ENCODE data around the gene BCR.

BCR gene

GRCh38 chr22:23285734-23286133, 105.4 kb downstream of the BCR start:
- no peak overlapping the region for H3K27ac ChIP-seq (replicated peaks)
- no peaks in the 10 kb centered on the region for H3K27me3 ChIP-seq (ENCODE audit: insufficient read depth, poor library complexity, severe bottlenecking)
- DNase-seq (ENCODE audit: low read depth in 1 of 2, low spot score in 1 of 2): no peak
- TF ChIP-seq REST (IDR thresholded peaks at IDR 0.05; ENCODE audit: insufficient replicate concordance, low read depth): no peak
- no peak for TF ChIP-seq SPI1 (IDR thresholded peaks at IDR 0.05; ENCODE audit: borderline replicate concordance, low read depth)
- no peak for TF ChIP-seq GABPA (IDR thresholded peaks at IDR 0.05; ENCODE audit: low read depth)
- no peak for TF ChIP-seq POLR2AphosphoS5 (IDR thresholded peaks at IDR 0.05; ENCODE audit: low read depth)
- no peak for TF ChIP-seq CTCF (IDR thresholded peaks at IDR 0.05; ENCODE audit: insufficient read depth, low read length)
- no peak overlapping the region for H3K4me3 ChIP-seq (replicated peaks; ENCODE audit: insufficient read depth, low read length)

- no peak for TF ChIP-seq CTCF (IDR thresholded peaks at IDR 0.05; ENCODE audit: insufficient read depth, low read length)
- TF ChIP-seq REST (IDR thresholded peaks at IDR 0.05; ENCODE audit: insufficient replicate concordance, low read depth): no peak
- TF ChIP-seq POLR2AphosphoS5 (IDR thresholded peaks at IDR 0.05; ENCODE audit: low read depth): no peak
- no peak for TF ChIP-seq SPI1 (IDR thresholded peaks at IDR 0.05; ENCODE audit: borderline replicate concordance, low read depth)
- TF ChIP-seq GABPA (IDR thresholded peaks at IDR 0.05; ENCODE audit: low read depth): no peak
- Histone ChIP-seq H3K4me3 (replicated peaks; ENCODE audit: insufficient read depth, low read length) (no peak overlapping the region), H3K27me3 (ENCODE audit: insufficient read depth, poor library complexity, severe bottlenecking) (no peaks in the 10 kb centered on the region), H3K27ac (replicated peaks) (no peak overlapping the region)
- no peak for DNase-seq (ENCODE audit: low read depth in 1 of 2, low spot score in 1 of 2)
Measured at GRCh38 chr22:23286296-23286695, 106.0 kb downstream of the BCR start.

- no peak; the same call in 1 of the 2 replicates for TF ChIP-seq POLR2AphosphoS5 (IDR thresholded peaks at IDR 0.05; ENCODE audit: low read depth)
- TF ChIP-seq SPI1 (IDR thresholded peaks at IDR 0.05; ENCODE audit: borderline replicate concordance, low read depth): no peak
- no peak for TF ChIP-seq CTCF (IDR thresholded peaks at IDR 0.05; ENCODE audit: insufficient read depth, low read length)
- TF ChIP-seq REST (IDR thresholded peaks at IDR 0.05; ENCODE audit: insufficient replicate concordance, low read depth): no peak
- no peak for TF ChIP-seq GABPA (IDR thresholded peaks at IDR 0.05; ENCODE audit: low read depth)
- no peak for DNase-seq (ENCODE audit: low read depth in 1 of 2, low spot score in 1 of 2)
- no peaks in the 10 kb centered on the region for H3K27me3 ChIP-seq (ENCODE audit: insufficient read depth, poor library complexity, severe bottlenecking)
- no peak overlapping the region for H3K27ac ChIP-seq (replicated peaks)
- no peak overlapping the region for H3K4me3 ChIP-seq (replicated peaks; ENCODE audit: insufficient read depth, low read length)
Measured at GRCh38 chr22:23287136-23288095, 107.1 kb downstream of the BCR start.
